ENCODE measurements around the gene SAMD4B.
"Not testable (repeated sequence)": the region's sequence is repeated elsewhere in the genome, so short reads cannot be mapped to it uniquely, and the experiment has no call there.

SAMD4B gene

GRCh38 chr19:39341719-39342604 lies at the start of gene SAMD4B:
SAMD4B (plus strand) TSS chr19:39342421; CDS start chr19:39356894, 14,473 bp downstream.
- peak; percentile 99 for DNase-seq (ENCODE audit: low read depth)

- DNase-seq (ENCODE audit: low read depth), result no peak
Measured at GRCh38 chr19:39293394-39293793, 48.8 kb upstream of the SAMD4B start.

GRCh38 chr19:39296055-39296645 lies 46.1 kb upstream of the SAMD4B start, which contains the start of gene IFNL1:
IFNL1 (plus strand) TSS chr19:39296407; CDS start chr19:39296422, 15 bp downstream.
- DNase-seq (ENCODE audit: low read depth), result no peak

- DNase-seq (ENCODE audit: low read depth), result no peak
Measured at GRCh38 chr19:39296906-39297305, 45.3 kb upstream of the SAMD4B start.

GRCh38 chr19:39297931-39298634 lies 44.1 kb upstream of the SAMD4B start:
- DNase-seq (ENCODE audit: low read depth), result peak; percentile 47

GRCh38 chr19:39299404-39299803 lies 42.8 kb upstream of the SAMD4B start:
- no peak for DNase-seq (ENCODE audit: low read depth)

- no peak for DNase-seq (ENCODE audit: low read depth)
Measured at GRCh38 chr19:39299832-39300231, 42.4 kb upstream of the SAMD4B start.

GRCh38 chr19:39301021-39301420 lies 41.2 kb upstream of the SAMD4B start:
- DNase-seq (ENCODE audit: low read depth), result no peak

- DNase-seq (ENCODE audit: low read depth), result no peak
Measured at GRCh38 chr19:39301562-39301961, 40.7 kb upstream of the SAMD4B start.

GRCh38 chr19:39303373-39304184 lies 38.6 kb upstream of the SAMD4B start:
- DNase-seq (ENCODE audit: low read depth), result no peak

- DNase-seq (ENCODE audit: low read depth), result no peak
Measured at GRCh38 chr19:39304185-39304513, 38.1 kb upstream of the SAMD4B start.

- no peak for DNase-seq (ENCODE audit: low read depth)
Measured at GRCh38 chr19:39304701-39305571, 37.3 kb upstream of the SAMD4B start.

GRCh38 chr19:39306075-39306474 lies 36.1 kb upstream of the SAMD4B start:
- DNase-seq (ENCODE audit: low read depth), result no peak

GRCh38 chr19:39307046-39307821 lies 35.0 kb upstream of the SAMD4B start:
- no peak for DNase-seq (ENCODE audit: low read depth)

GRCh38 chr19:39307822-39308530 lies 34.2 kb upstream of the SAMD4B start:
- DNase-seq (ENCODE audit: low read depth), result no peak

GRCh38 chr19:39308531-39309304 lies 33.5 kb upstream of the SAMD4B start:
- DNase-seq (ENCODE audit: low read depth), result no peak

- not testable (repeated sequence) for DNase-seq (ENCODE audit: low read depth)
Measured at GRCh38 chr19:39309305-39309670, 32.9 kb upstream of the SAMD4B start.

- no peak for DNase-seq (ENCODE audit: low read depth)
Measured at GRCh38 chr19:39310558-39311311, 31.5 kb upstream of the SAMD4B start.
